Heart left ventricle (tissue), 16 donors: ENCODE results near the gene VIM. TPM values are rescaled to one million over a fixed set of nuclear protein-coding genes. Genes with fewer than 3 reads are reported as not detected.

Source experiments
- ATAC-seq, 4 donors: fragments of 200-7000 bp; cut with Tn5 transposase; one replicate each; pipeline ENCODE4 v1.9.1; 2020 to 2022; ENCODE audit warnings: moderate library complexity in 4 of 4, mild to moderate bottlenecking in 3 of 4, moderate number of reproducible peaks in 1 of 4
- DNase-seq, 5 donors: peaks; one replicate each; pipeline ENCODE4 v3.0.0-alpha.2; 2020
- H3K27ac ChIP-seq, 12 donors: fragments of 200-600 bp; sonication (generic) in 4 of 12; one replicate each; pipeline versions ENCODE4 v1.5.0 to v1.8.0; 2016 to 2022; ENCODE audit warnings: mild to moderate bottlenecking in 2 of 12
- H3K27me3 ChIP-seq, 9 donors: fragments of 200-600 bp; sonication (generic) in 2 of 9; one replicate each; pipeline versions ENCODE4 v1.5.1 to v1.8.0; 2016 to 2022; ENCODE audit warnings: mild to moderate bottlenecking in 3 of 9
- H3K36me3 ChIP-seq, 9 donors: fragments of 200-600 bp; sonication (generic) in 2 of 9; one replicate each; pipeline versions ENCODE4 v1.5.0 to v1.8.0; 2018 to 2022; ENCODE audit warnings: mild to moderate bottlenecking in 2 of 9
- H3K4me1 ChIP-seq, 12 donors: fragments of 200-600 bp; sonication (generic) in 4 of 12; one replicate each; pipeline versions ENCODE4 v1.5.0 to v1.8.0; 2016 to 2022; ENCODE audit warnings: mild to moderate bottlenecking in 3 of 12
- H3K4me3 ChIP-seq, 12 donors: fragments of 200-600 bp; sonication (generic) in 4 of 12; one replicate each; pipeline versions ENCODE4 v1.5.0 to v1.8.0; 2017 to 2022; ENCODE audit warnings: mild to moderate bottlenecking in 9 of 12, moderate library complexity in 4 of 12
- H3K9me3 ChIP-seq, 12 donors: fragments of 200-600 bp; sonication (generic) in 4 of 12; one replicate each; pipeline versions ENCODE4 v1.5.0 to v1.8.0; 2016 to 2022; ENCODE audit warnings: mild to moderate bottlenecking in 1 of 12
- CTCF ChIP-seq, 12 donors: fragments of 200-600 bp; sonication (generic) in 4 of 12; IDR thresholded peaks; one replicate each; pipeline versions ENCODE4 v1.5.0 to v1.8.0; 2018 to 2022; ENCODE audit warnings: antibody characterized with exemption in 12 of 12, mild to moderate bottlenecking in 5 of 12
- POLR2A ChIP-seq, 2 donors: fragments of 450-650 bp; IDR thresholded peaks; one replicate each; pipeline ENCODE4 v1.6.1; 2017; ENCODE audit warnings: antibody characterized with exemption in 2 of 2, mild to moderate bottlenecking in 2 of 2, moderate library complexity in 2 of 2
- WGBS, 4 donors: extraction: QIAGEN DNeasy Blood & Tissue Kit in 2 of 4; methylation state at CpG; one replicate each; pipeline versions ENCODE4 v1.1.5 to v1.1.7; 2013 to 2018; 5-methylcytosine and 5-hydroxymethylcytosine counted together
- intact Hi-C, 10 donors: fragments of 100-400 bp; cut with DNase I; formaldehyde crosslinking; loops; one replicate each; pipeline versions ENCODE4 v1.11.1 to v1.14.2; 2022
- polyA plus RNA-seq, 2 donors: library from polyadenylated mRNA; stranded (reverse); fragments of 200-250 nt; gene quantifications; one replicate each; pipeline ENCODE4 v1.2.3, GENCODE V29; 2013
- total RNA-seq, 9 donors: library from RNA; depleted of rRNA in 2 of 9; stranded (reverse); fragments of >200 nt in 2 of 9; fragmentation: NEBNext Ultra II Directional in 3 of 9; extraction: Animal tissue kit (Norgen Biotek cat#: 25700) in 3 of 9; gene quantifications; one replicate each; pipeline versions ENCODE4 v1.1.0 to v1.2.4, GENCODE V29; 2016 to 2023
- donor health status: ischemic (EF 13 %, LVEDD 7.1; RV severe dilation, severe dysfunction).
- donor health status: healthy with polysubstance abuse.
- donor health status: DM: no; HTN: yes; CAD: no.
- donor health status: DM: no; HTN: no; CAD: no.
- donor health status: ischemic (EF 25% LVEDD 6.9; RV normal size, moderate dysfunction).
- donor health status: ischemic (EF 25% LVEDD 5.7; RV mildly dilated, moderate dysfunction).
- donor health status: healthy.
- donor health status: DM: yes; HTN: yes; CAD: no.
- donor health status: ischemic (EF 35%, LVEDD 5.7; RV mildly dilated, moderate dysfunction).
- donor health status: nonischemic (EF 11% LVEDD 7.7; RV severe dilation, severe dysfunction).
- donor health status: DM: yes; HTN: yes; CAD: no.
- donor health status: PGD.
- donor health status: ischemic (EF 29% LVEDD 5.4; RV normal size, mild dysfunction).
- donor health status: nonischemic (EF 23%, LVEDD 6.1; RV moderate dilation, normal function).

Gene VIM
- total and polyA plus RNA-seq, 11 donors = 249 to 1,163 (median 387) TPM

GRCh38 chr10:17215782-17216122 is 12.3 kb upstream of the VIM start:
- Histone ChIP-seq H3K36me3 (no peaks in the 10 kb centered on the region), H3K4me1 (peaks cover 0 to 57% (median 6%) of the 10 kb centered on the region in 12 donors), H3K27ac (peak overlapping the region in 8 of 12 donors; percentile 22 to 95 (median 70)), H3K27me3 (no peaks in the 10 kb centered on the region), H3K9me3 (no peaks in the 10 kb centered on the region), H3K4me3 (no peak overlapping the region)
- TF ChIP-seq CTCF (IDR thresholded peaks at IDR 0.05) = no peak
- no peak for TF ChIP-seq POLR2A (IDR thresholded peaks at IDR 0.05)
- DNase-seq = no peak
- intact Hi-C loops = no loop called here
- WGBS, 4 donors = 94 to 96% (median 95%) methylated on average over 2 of the region's 2 CpGs
- ATAC-seq = no peak

GRCh38 chr10:17216217-17216900 is 11.7 kb upstream of the VIM start:
- H3K27ac ChIP-seq = peak overlapping the region in 11 of 12 donors; percentile 0 to 95 (median 58)
- no peaks in the 10 kb centered on the region for H3K27me3 ChIP-seq
- DNase-seq (no peak), ATAC-seq (peak; percentile 47 to 96 (median 94))
- H3K4me3 ChIP-seq = no peak overlapping the region
- H3K36me3 ChIP-seq = no peaks in the 10 kb centered on the region
- no peaks in the 10 kb centered on the region for H3K9me3 ChIP-seq
- peaks cover 0 to 57% (median 6%) of the 10 kb centered on the region in 12 donors for H3K4me1 ChIP-seq
- TF ChIP-seq CTCF (IDR thresholded peaks at IDR 0.05) = no peak
- no peak for TF ChIP-seq POLR2A (IDR thresholded peaks at IDR 0.05)
- intact Hi-C loops = no loop called here
- 86 to 94% (median 87%) methylated on average over 5 of the region's 5 CpGs for WGBS, 4 donors

- 75 to 92% (median 85%) methylated on average over 6 of the region's 6 CpGs for WGBS, 4 donors
- Histone ChIP-seq H3K9me3 (no peaks in the 10 kb centered on the region), H3K4me1 (peaks cover 0 to 57% (median 6%) of the 10 kb centered on the region in 12 donors), H3K27ac (peak overlapping the region in 11 of 12 donors; percentile 0 to 95 (median 58)), H3K4me3 (no peak overlapping the region), H3K27me3 (no peaks in the 10 kb centered on the region), H3K36me3 (no peaks in the 10 kb centered on the region)
- TF ChIP-seq POLR2A (IDR thresholded peaks at IDR 0.05) (no peak), CTCF (IDR thresholded peaks at IDR 0.05) (no peak)
- no peak for DNase-seq
- no peak for ATAC-seq
- intact Hi-C loops = no loop called here
Observed at GRCh38 chr10:17216901-17217395, 11.1 kb upstream of the VIM start.

- 92 to 94% (median 93%) methylated on average over 1 of the region's 1 CpG for WGBS, 4 donors
- Histone ChIP-seq H3K36me3 (no peaks in the 10 kb centered on the region), H3K4me1 (peaks cover 0 to 59% (median 6%) of the 10 kb centered on the region in 12 donors), H3K27me3 (no peaks in the 10 kb centered on the region), H3K9me3 (no peaks in the 10 kb centered on the region), H3K27ac (peak overlapping the region in 1 of 12 donors; percentile 95), H3K4me3 (no peak overlapping the region)
- DNase-seq = no peak
- TF ChIP-seq POLR2A (IDR thresholded peaks at IDR 0.05) (no peak), CTCF (IDR thresholded peaks at IDR 0.05) (no peak)
- intact Hi-C loops = no loop called here
- ATAC-seq = no peak
Observed at GRCh38 chr10:17217631-17218232, 10.3 kb upstream of the VIM start.
